Thoracic aorta (tissue), 2 donors: Measurements from ENCODE around the gene TRMT2A. TPM values are rescaled to one million over a fixed set of nuclear protein-coding genes. Genes with fewer than 3 reads are reported as not detected.

ENCODE experiments used
- ATAC-seq: fragments of 150-250 bp; one replicate; pipeline ENCODE4 v1.8.0; 2017; ENCODE audit warnings: low read depth; ENCODE audit not compliant: insufficient number of reproducible peaks, low FRiP score
- DNase-seq: peaks from one replicate; pipeline ENCODE4 v3.0.0-alpha.2; 2020; ENCODE audit warnings: low spot score
- H3K27ac ChIP-seq, 2 donors: fragments of 200-600 bp; sonication (generic); 1 replicate in 1 of 2; 2 replicates in 1 of 2; pipeline ENCODE4 v1.5.1; 2016; ENCODE audit warnings: mild to moderate bottlenecking in 2 of 2, moderate library complexity in 2 of 2
- H3K27me3 ChIP-seq: fragments of 200-600 bp; sonication (generic); replicated peaks from 2 replicates; pipeline ENCODE4 v1.6.0; 2016; ENCODE audit warnings: mild to moderate bottlenecking; ENCODE audit not compliant: insufficient read depth
- H3K36me3 ChIP-seq: fragments of 200-600 bp; sonication (generic); one replicate; pipeline ENCODE4 v1.5.1; 2016
- H3K4me1 ChIP-seq, 2 donors: fragments of 200-600 bp; sonication (generic); 1 replicate in 1 of 2; 2 replicates in 1 of 2; pipeline versions ENCODE4 v1.5.1 to v1.6.0; 2016; ENCODE audit warnings: low read depth in 2 of 2, mild to moderate bottlenecking in 1 of 2; ENCODE audit not compliant: control insufficient read depth in 1 of 2
- H3K4me3 ChIP-seq: fragments of 200-600 bp; sonication (generic); 2 replicates; pipeline ENCODE4 v1.5.1; 2016; ENCODE audit warnings: mild to moderate bottlenecking
- H3K9me3 ChIP-seq: fragments of 200-600 bp; sonication (generic); 2 replicates; pipeline ENCODE4 v1.5.1; 2016
- CTCF ChIP-seq: fragments of 200-600 bp; sonication (generic); IDR thresholded peaks from one replicate; pipeline ENCODE4 v1.5.1; 2019; ENCODE audit warnings: antibody characterized with exemption
- total RNA-seq, 2 donors: library from RNA; depleted of rRNA; stranded (reverse); fragments of >200 nt; gene quantifications; one replicate each; pipeline versions ENCODE4 v1.1.0 to v1.2.3, GENCODE V29; 2016

Gene TRMT2A
- total RNA-seq, 2 donors from 2014 or later = 61.8 to 94.8 TPM

- H3K4me1 ChIP-seq = peaks cover 0 to 10% of the 10 kb centered on the region in 2 donors
- ATAC-seq (no peak), DNase-seq (no peak)
- no peak for TF ChIP-seq CTCF
- no peak overlapping the region for H3K27ac ChIP-seq
- no peak overlapping the region for H3K4me3 ChIP-seq
- H3K27me3 ChIP-seq = no peaks in the 10 kb centered on the region
- no peaks in the 10 kb centered on the region for H3K9me3 ChIP-seq
- H3K36me3 ChIP-seq = peaks cover 22% of the 10 kb centered on the region
Measured at GRCh38 chr22:20126284-20127029, 9.4 kb upstream of the TRMT2A start.

GRCh38 chr22:20125201-20126174 is 8.5 kb upstream of the TRMT2A start:
- H3K4me3 ChIP-seq = no peak overlapping the region
- peaks cover 0 to 6% of the 10 kb centered on the region in 2 donors for H3K4me1 ChIP-seq
- H3K27me3 ChIP-seq = no peaks in the 10 kb centered on the region
- no peak for DNase-seq
- peaks cover 22% of the 10 kb centered on the region for H3K36me3 ChIP-seq
- no peak for ATAC-seq
- no peak overlapping the region for H3K27ac ChIP-seq
- H3K9me3 ChIP-seq = no peaks in the 10 kb centered on the region
- no peak for TF ChIP-seq CTCF

- H3K27me3 ChIP-seq = no peaks in the 10 kb centered on the region
- DNase-seq (no peak), ATAC-seq (no peak)
- peaks cover 22% of the 10 kb centered on the region for H3K36me3 ChIP-seq
- no peak overlapping the region for H3K27ac ChIP-seq
- H3K4me1 ChIP-seq = peaks cover 0 to under 1% of the 10 kb centered on the region in 2 donors
- no peak for TF ChIP-seq CTCF
- H3K4me3 ChIP-seq = no peak overlapping the region
- no peaks in the 10 kb centered on the region for H3K9me3 ChIP-seq
Measured at GRCh38 chr22:20124083-20124787, 7.2 kb upstream of the TRMT2A start.

GRCh38 chr22:20123366-20124082 is 6.5 kb upstream of the TRMT2A start:
- ATAC-seq (no peak), DNase-seq (no peak)
- Histone ChIP-seq H3K9me3 (no peaks in the 10 kb centered on the region), H3K4me1 (peaks cover 2 to 8% of the 10 kb centered on the region in 2 donors), H3K27me3 (no peaks in the 10 kb centered on the region), H3K27ac (no peak overlapping the region), H3K4me3 (no peak overlapping the region), H3K36me3 (peaks cover 22% of the 10 kb centered on the region)
- no peak for TF ChIP-seq CTCF
